OCI-LY3 (cell line): Measurements from ENCODE around the gene IER5L.

ENCODE experiments used
- H2AFZ ChIP-seq: fragments of 200-600, 300-600 bp; shearing (Covaris generic); 2 replicates; pipeline ENCODE4 v1.6.0; 2014; ENCODE audit warnings: antibody characterized with exemption, low read depth, low read length
- H3K27ac ChIP-seq: fragments of 200-600, 300-600 bp; sonication (generic); 2 replicates; pipeline ENCODE4 v1.5.1; 2014; ENCODE audit warnings: mild to moderate bottlenecking, low read length, moderate library complexity, mixed read lengths
- H3K27me3 ChIP-seq: fragments of 200-600, 300-600 bp; sonication (generic); 2 replicates; pipeline ENCODE4 v1.6.1; 2014; ENCODE audit warnings: low read depth, low read length, mixed read lengths
- H3K36me3 ChIP-seq: fragments of 200-600, 300-600 bp; sonication (generic); replicated peaks from 2 replicates; pipeline ENCODE3; 2014; ENCODE audit warnings: low read depth, low read length, mixed read lengths
- H3K4me1 ChIP-seq: fragments of 300-600, 200-600 bp; sonication (generic); 2 replicates; pipeline ENCODE4 v1.6.1; 2014; ENCODE audit warnings: low read length, mixed read lengths
- H3K4me2 ChIP-seq: fragments of 200-600, 300-600 bp; sonication (generic); 2 replicates; pipeline ENCODE4 v1.6.1; 2014; ENCODE audit warnings: low read length, mixed read lengths
- H3K4me3 ChIP-seq: fragments of 300-600, 200-600 bp; sonication (generic); 2 replicates; pipeline ENCODE4 v1.5.1; 2014; ENCODE audit warnings: antibody characterized with exemption, mild to moderate bottlenecking, low read length, moderate library complexity
- H3K79me2 ChIP-seq: fragments of 300-600, 200-600 bp; shearing (Covaris generic); 2 replicates; pipeline ENCODE4 v1.6.1; 2014; ENCODE audit warnings: mild to moderate bottlenecking, low read length, mixed read lengths
- H3K9ac ChIP-seq: fragments of 300-600, 200-600 bp; shearing (Covaris generic); 2 replicates; pipeline ENCODE4 v1.6.0; 2014; ENCODE audit warnings: mild to moderate bottlenecking, low read length, moderate library complexity
- H3K9me3 ChIP-seq: fragments of 200-600, 300-600 bp; shearing (Covaris generic); 2 replicates; pipeline ENCODE4 v1.6.1; 2014; ENCODE audit warnings: low read length, mixed read lengths; ENCODE audit not compliant: insufficient read depth
- H4K20me1 ChIP-seq: fragments of 200-600, 300-600 bp; sonication (generic); 2 replicates; pipeline ENCODE4 v1.6.1; 2016; ENCODE audit warnings: low read length, mixed read lengths; ENCODE audit not compliant: insufficient read depth
- CTCF ChIP-seq: fragments of 200-600, 300-600 bp; sonication (generic); IDR thresholded peaks from 2 replicates; pipeline ENCODE4 v1.5.1; 2014; ENCODE audit warnings: antibody characterized with exemption, low read length, low read depth
- EZH2phosphoT487 ChIP-seq: fragments of 200-600 bp; shearing (Covaris generic); IDR thresholded peaks from 2 replicates; pipeline ENCODE4 v1.6.1; 2018; ENCODE audit warnings: antibody characterized with exemption, mixed run types, low read depth

The IER5L gene

GRCh38 chr9:129177791-129178567 lies at the start of gene IER5L:
Gene IER5L, minus strand, starts transcription at chr9:129178261. Its CDS starts 209 bp downstream, at chr9:129178052.
- Histone ChIP-seq H3K4me3 (peak within 1 kb of the TSS; percentile 79), H3K4me1 (peaks cover 12% of the 10 kb centered on the region; the same call in 1 of the 2 replicates), H4K20me1 (no peaks in the 10 kb centered on the region), H3K27ac (no peak within 1 kb of the TSS), H3K9me3 (no peaks in the 10 kb centered on the region), H3K27me3 (peaks cover 33% of the 10 kb centered on the region), H3K9ac (peak within 1 kb of the TSS; percentile 62), H2AFZ (no peak within 1 kb of the TSS; the same call in 1 of the 2 replicates), H3K36me3 (no peaks in the 10 kb centered on the region), H3K79me2 (no peaks in the 10 kb centered on the region), H3K4me2 (peak within 1 kb of the TSS; percentile 100)
- no peak for TF ChIP-seq EZH2phosphoT487
- TF ChIP-seq CTCF = no peak

GRCh38 chr9:129227843-129228189 lies 49.8 kb upstream of the IER5L start:
- Histone ChIP-seq H3K27me3 (peaks cover 43% of the 10 kb centered on the region), H3K9me3 (no peaks in the 10 kb centered on the region), H3K4me2 (no peak overlapping the region), H3K9ac (no peak overlapping the region), H2AFZ (no peak overlapping the region), H3K27ac (no peak overlapping the region), H3K4me3 (no peak overlapping the region), H3K79me2 (no peaks in the 10 kb centered on the region), H3K36me3 (no peaks in the 10 kb centered on the region), H4K20me1 (no peaks in the 10 kb centered on the region), H3K4me1 (peaks cover 14% of the 10 kb centered on the region)
- no peak for TF ChIP-seq CTCF
- TF ChIP-seq EZH2phosphoT487 = no peak

GRCh38 chr9:129225815-129226214 lies 47.8 kb upstream of the IER5L start:
- Histone ChIP-seq H3K36me3 (no peaks in the 10 kb centered on the region), H3K4me3 (no peak overlapping the region), H4K20me1 (no peaks in the 10 kb centered on the region), H3K9ac (no peak overlapping the region), H3K27me3 (peaks cover 49% of the 10 kb centered on the region), H3K79me2 (no peaks in the 10 kb centered on the region), H3K4me1 (peaks cover 14% of the 10 kb centered on the region), H3K9me3 (no peaks in the 10 kb centered on the region), H3K4me2 (no peak overlapping the region), H2AFZ (no peak overlapping the region), H3K27ac (no peak overlapping the region)
- TF ChIP-seq EZH2phosphoT487 (no peak), CTCF (no peak)

- no peak overlapping the region for H2AFZ ChIP-seq
- H3K4me1 ChIP-seq = peaks cover 14% of the 10 kb centered on the region
- H3K9me3 ChIP-seq = no peaks in the 10 kb centered on the region
- H3K27ac ChIP-seq = no peak overlapping the region
- H3K4me2 ChIP-seq = no peak overlapping the region
- no peaks in the 10 kb centered on the region for H4K20me1 ChIP-seq
- no peak overlapping the region for H3K9ac ChIP-seq
- TF ChIP-seq CTCF (no peak), EZH2phosphoT487 (no peak)
- no peaks in the 10 kb centered on the region for H3K79me2 ChIP-seq
- no peak overlapping the region for H3K4me3 ChIP-seq
- H3K36me3 ChIP-seq = no peaks in the 10 kb centered on the region
- H3K27me3 ChIP-seq = peaks cover 48% of the 10 kb centered on the region
These were observed 47.4 kb upstream of the IER5L start for GRCh38 chr9:129225490-129225778.
